Panc1 (cell line): ENCODE results near the gene CARMIL1.

Source experiments
- CTCF ChIP-seq: fragments of 450-650 bp; IDR thresholded peaks from 2 replicates; pipeline ENCODE4 v1.5.1; 2017; ENCODE audit warnings: mild to moderate bottlenecking
- POLR2AphosphoS5 ChIP-seq: IDR thresholded peaks from 2 replicates; pipeline ENCODE4 v1.6.1; 2012; ENCODE audit warnings: mild to moderate bottlenecking, low read depth, low read length, moderate library complexity
- SIN3A ChIP-seq: IDR thresholded peaks from 2 replicates; pipeline ENCODE4 v1.6.1; 2012; ENCODE audit warnings: low read depth, mild to moderate bottlenecking, low read length, moderate library complexity, borderline replicate concordance; ENCODE audit not compliant: insufficient read depth
- TCF7L2 ChIP-seq: IDR thresholded peaks from 2 replicates; pipeline ENCODE4 v1.6.1; 2011; ENCODE audit warnings: mild to moderate bottlenecking, low read depth, low read length, inconsistent platforms
- TF ChIP-seq, protein P1 (sequence below), 2 experiments: IDR thresholded peaks; 2 replicates each; pipeline ENCODE4 v1.6.1; 2011 to 2012; ENCODE audit warnings: low read depth in 2 of 2, control low read depth in 1 of 2, low read length in 1 of 2, mild to moderate bottlenecking in 1 of 2, moderate library complexity in 1 of 2; ENCODE audit not compliant: insufficient read depth in 1 of 2

GRCh38 chr6:25332655-25333071 is 53.5 kb downstream of the CARMIL1 start:
- TF ChIP-seq CTCF (no peak), POLR2AphosphoS5 (no peak), SIN3A (no peak), TCF7L2 (no peak)
- TF ChIP-seq, protein P1, sequence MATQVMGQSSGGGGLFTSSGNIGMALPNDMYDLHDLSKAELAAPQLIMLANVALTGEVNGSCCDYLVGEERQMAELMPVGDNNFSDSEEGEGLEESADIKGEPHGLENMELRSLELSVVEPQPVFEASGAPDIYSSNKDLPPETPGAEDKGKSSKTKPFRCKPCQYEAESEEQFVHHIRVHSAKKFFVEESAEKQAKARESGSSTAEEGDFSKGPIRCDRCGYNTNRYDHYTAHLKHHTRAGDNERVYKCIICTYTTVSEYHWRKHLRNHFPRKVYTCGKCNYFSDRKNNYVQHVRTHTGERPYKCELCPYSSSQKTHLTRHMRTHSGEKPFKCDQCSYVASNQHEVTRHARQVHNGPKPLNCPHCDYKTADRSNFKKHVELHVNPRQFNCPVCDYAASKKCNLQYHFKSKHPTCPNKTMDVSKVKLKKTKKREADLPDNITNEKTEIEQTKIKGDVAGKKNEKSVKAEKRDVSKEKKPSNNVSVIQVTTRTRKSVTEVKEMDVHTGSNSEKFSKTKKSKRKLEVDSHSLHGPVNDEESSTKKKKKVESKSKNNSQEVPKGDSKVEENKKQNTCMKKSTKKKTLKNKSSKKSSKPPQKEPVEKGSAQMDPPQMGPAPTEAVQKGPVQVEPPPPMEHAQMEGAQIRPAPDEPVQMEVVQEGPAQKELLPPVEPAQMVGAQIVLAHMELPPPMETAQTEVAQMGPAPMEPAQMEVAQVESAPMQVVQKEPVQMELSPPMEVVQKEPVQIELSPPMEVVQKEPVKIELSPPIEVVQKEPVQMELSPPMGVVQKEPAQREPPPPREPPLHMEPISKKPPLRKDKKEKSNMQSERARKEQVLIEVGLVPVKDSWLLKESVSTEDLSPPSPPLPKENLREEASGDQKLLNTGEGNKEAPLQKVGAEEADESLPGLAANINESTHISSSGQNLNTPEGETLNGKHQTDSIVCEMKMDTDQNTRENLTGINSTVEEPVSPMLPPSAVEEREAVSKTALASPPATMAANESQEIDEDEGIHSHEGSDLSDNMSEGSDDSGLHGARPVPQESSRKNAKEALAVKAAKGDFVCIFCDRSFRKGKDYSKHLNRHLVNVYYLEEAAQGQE (IDR thresholded peaks at IDR 0.05; ENCODE audit: insufficient read depth in 1 of 2, low read depth in 2 of 2, low read length in 1 of 2): no peak
